GM19395 (cell line): ENCODE data around the gene DLAT.
"Not testable (repeated sequence)": the region's sequence is repeated elsewhere in the genome, so short reads cannot be mapped to it uniquely, and the experiment has no call there.

Experiments used
- ATAC-seq: cut with Tn5 transposase; IDR thresholded peaks from one replicate; pipeline ENCODE4 v1.9.1; 2021; ENCODE audit warnings: mild to moderate bottlenecking, moderate library complexity; ENCODE audit not compliant: unreplicated experiment

DLAT gene

GRCh38 chr11:112046647-112047046 lies 21.4 kb downstream of the DLAT start:
- not testable (repeated sequence) for ATAC-seq

GRCh38 chr11:112048256-112048655 lies 23.0 kb downstream of the DLAT start:
- not testable (repeated sequence) for ATAC-seq

GRCh38 chr11:112049777-112050176 lies 24.6 kb downstream of the DLAT start:
- ATAC-seq = no peak

GRCh38 chr11:112050721-112051120 lies 25.5 kb downstream of the DLAT start:
- ATAC-seq = peak; percentile 81

GRCh38 chr11:112051768-112052167 lies 26.6 kb downstream of the DLAT start:
- ATAC-seq = no peak

GRCh38 chr11:112057170-112057569 lies 32.0 kb downstream of the DLAT start:
- no peak for ATAC-seq

- no peak for ATAC-seq
Measured at GRCh38 chr11:112058103-112058502, 32.9 kb downstream of the DLAT start.

- ATAC-seq = no peak
Measured at GRCh38 chr11:112062923-112063322, 37.7 kb downstream of the DLAT start.

- ATAC-seq = peak; percentile 93
Measured at GRCh38 chr11:112073941-112074811, 49.0 kb downstream of the DLAT start, which contains the start of the genes NKAPD1 and PIH1D2. TSS of gene NKAPD1 (plus strand) at chr11:112074299. CDS start at chr11:112075575, 1,276 bp downstream. TSS of gene PIH1D2 (minus strand) at chr11:112074017. CDS start at chr11:112073174, 843 bp downstream.

- ATAC-seq = no peak
Measured at GRCh38 chr11:112082729-112083128, 57.5 kb downstream of the DLAT start.

GRCh38 chr11:112085822-112086421 lies 60.7 kb downstream of the DLAT start:
- peak; percentile 42 for ATAC-seq

GRCh38 chr11:112086422-112087191 lies 61.4 kb downstream of the DLAT start, which contains the start of the genes SDHD and TIMM8B:
TSS of gene SDHD (plus strand) at chr11:112086873. CDS start at chr11:112086908, 35 bp downstream.
TSS of gene TIMM8B (minus strand) at chr11:112086756. CDS start at chr11:112086723, 33 bp downstream.
- peak; percentile 95 for ATAC-seq

GRCh38 chr11:112087212-112087611 lies 62.0 kb downstream of the DLAT start:
- no peak for ATAC-seq

GRCh38 chr11:112095302-112095701 lies 70.1 kb downstream of the DLAT start:
- not testable (repeated sequence) for ATAC-seq

GRCh38 chr11:112096194-112096593 lies 71.0 kb downstream of the DLAT start:
- no peak for ATAC-seq

- ATAC-seq = no peak
Measured at GRCh38 chr11:112097734-112098528, 72.7 kb downstream of the DLAT start.

GRCh38 chr11:112100462-112100861 lies 75.3 kb downstream of the DLAT start:
- ATAC-seq = no peak

- ATAC-seq = no peak
Measured at GRCh38 chr11:112103446-112103845, 78.2 kb downstream of the DLAT start.

GRCh38 chr11:112106070-112106469 lies 80.9 kb downstream of the DLAT start:
- ATAC-seq = no peak
